Measurements from ENCODE around the gene ZNF606. TPM values are rescaled to one million over a fixed set of nuclear protein-coding genes. Genes with fewer than 3 reads are reported as not detected.

ZNF606 gene
- total and polyA plus RNA-seq, 12 donors = 5.9 to 27.1 (median 15.3) TPM

- Histone ChIP-seq H3K9me3 (replicated peaks in 1 of 3) (peaks cover 0 to 19% (median 0%) of the 10 kb centered on the region in 3 donors), H3K27me3 (no peaks in the 10 kb centered on the region), H3K4me1 (replicated peaks in 1 of 2) (no peaks in the 10 kb centered on the region), H3K4me3 (no peak overlapping the region), H3K36me3 (replicated peaks in 1 of 2) (no peaks in the 10 kb centered on the region), H3K27ac (no peak overlapping the region)
- no peak for DNase-seq
- TF ChIP-seq, protein P1, sequence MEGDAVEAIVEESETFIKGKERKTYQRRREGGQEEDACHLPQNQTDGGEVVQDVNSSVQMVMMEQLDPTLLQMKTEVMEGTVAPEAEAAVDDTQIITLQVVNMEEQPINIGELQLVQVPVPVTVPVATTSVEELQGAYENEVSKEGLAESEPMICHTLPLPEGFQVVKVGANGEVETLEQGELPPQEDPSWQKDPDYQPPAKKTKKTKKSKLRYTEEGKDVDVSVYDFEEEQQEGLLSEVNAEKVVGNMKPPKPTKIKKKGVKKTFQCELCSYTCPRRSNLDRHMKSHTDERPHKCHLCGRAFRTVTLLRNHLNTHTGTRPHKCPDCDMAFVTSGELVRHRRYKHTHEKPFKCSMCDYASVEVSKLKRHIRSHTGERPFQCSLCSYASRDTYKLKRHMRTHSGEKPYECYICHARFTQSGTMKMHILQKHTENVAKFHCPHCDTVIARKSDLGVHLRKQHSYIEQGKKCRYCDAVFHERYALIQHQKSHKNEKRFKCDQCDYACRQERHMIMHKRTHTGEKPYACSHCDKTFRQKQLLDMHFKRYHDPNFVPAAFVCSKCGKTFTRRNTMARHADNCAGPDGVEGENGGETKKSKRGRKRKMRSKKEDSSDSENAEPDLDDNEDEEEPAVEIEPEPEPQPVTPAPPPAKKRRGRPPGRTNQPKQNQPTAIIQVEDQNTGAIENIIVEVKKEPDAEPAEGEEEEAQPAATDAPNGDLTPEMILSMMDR (IDR thresholded peaks at IDR 0.05) = no peak
- TF ChIP-seq POLR2A (IDR thresholded peaks at IDR 0.05) = no peak
- WGBS, 4 donors = 73 to 95% (median 81%) methylated on average over 1 of the region's 1 CpG
- intact Hi-C loops (cut with DNase I) = no loop called here
These were observed 40.8 kb downstream of the ZNF606 start for GRCh38 chr19:57961785-57962184.

- no peak for DNase-seq
- 79 to 90% (median 88%) methylated on average over 4 of the region's 4 CpGs for WGBS, 4 donors
- Histone ChIP-seq H3K4me1 (replicated peaks in 1 of 2) (no peaks in the 10 kb centered on the region), H3K36me3 (replicated peaks in 1 of 2) (no peaks in the 10 kb centered on the region), H3K9me3 (replicated peaks in 1 of 3) (no peaks in the 10 kb centered on the region), H3K4me3 (no peak overlapping the region), H3K27me3 (no peaks in the 10 kb centered on the region), H3K27ac (no peak overlapping the region)
- TF ChIP-seq, protein P1 (IDR thresholded peaks at IDR 0.05) = no peak
- TF ChIP-seq POLR2A (IDR thresholded peaks at IDR 0.05) = no peak
- intact Hi-C loops (cut with DNase I) = no loop called here
These were observed 47.6 kb downstream of the ZNF606 start for GRCh38 chr19:57954996-57955395.

DNA sequence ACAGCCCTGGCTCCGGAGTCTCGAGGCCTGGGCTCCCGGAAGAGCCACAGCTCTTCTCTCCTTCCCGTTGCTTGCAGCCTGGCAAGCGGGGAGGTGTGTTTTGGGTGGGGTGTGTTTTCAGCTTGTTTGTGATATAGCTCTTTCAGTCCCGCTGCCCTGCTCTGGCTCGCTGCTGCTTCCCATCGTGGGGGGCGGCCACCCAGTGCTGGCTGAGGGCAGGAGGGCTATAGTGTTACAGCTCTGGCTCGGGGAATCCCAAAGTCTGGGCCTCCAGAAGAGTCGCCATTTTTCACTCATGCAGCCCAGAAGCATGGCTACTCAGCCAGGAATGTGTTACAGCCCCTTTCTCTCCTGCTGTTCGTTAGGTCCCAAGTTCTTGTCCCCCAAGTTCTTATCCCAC lies 52.9 kb downstream of the ZNF606 start:
- 90 to 97% (median 91%) methylated on average over 11 to 12 of the region's 12 CpGs for whole genome bisulfite sequencing, 4 donors
- Histone ChIP-seq H3K4me3 (no peak overlapping the region), H3K4me1 (replicated peaks in 1 of 2) (peaks cover 7 to 8% of the 10 kb centered on the region in 2 donors), H3K9me3 (replicated peaks in 1 of 3) (no peaks in the 10 kb centered on the region), H3K36me3 (replicated peaks in 1 of 2) (no peaks in the 10 kb centered on the region), H3K27me3 (no peaks in the 10 kb centered on the region), H3K27ac (no peak overlapping the region)
- intact Hi-C loops (cut with DNase I) = no loop called here
- TF ChIP-seq POLR2A (IDR thresholded peaks at IDR 0.05) = no peak
- TF ChIP-seq, protein P1 (IDR thresholded peaks at IDR 0.05) = no peak
- no peak for DNase-seq

- Histone ChIP-seq H3K9me3 (replicated peaks in 1 of 3) (no peaks in the 10 kb centered on the region), H3K27ac (no peak overlapping the region), H3K4me1 (replicated peaks in 1 of 2) (peaks cover 7 to 8% of the 10 kb centered on the region in 2 donors), H3K4me3 (no peak overlapping the region), H3K36me3 (replicated peaks in 1 of 2) (no peaks in the 10 kb centered on the region), H3K27me3 (no peaks in the 10 kb centered on the region)
- TF ChIP-seq POLR2A (IDR thresholded peaks at IDR 0.05) = no peak
- TF ChIP-seq, protein P1 (IDR thresholded peaks at IDR 0.05) = no peak
- no peak for DNase-seq
- intact Hi-C loops (cut with DNase I) = no loop called here
- WGBS, 4 donors = 92 to 93% (median 93%) methylated on average over 16 to 24 of the region's 24 CpGs
These were observed 53.3 kb downstream of the ZNF606 start for GRCh38 chr19:57949296-57949695.
